ENCODE results near the gene MED16. TPM values are rescaled to one million over a fixed set of nuclear protein-coding genes. Genes with fewer than 3 reads are reported as not detected.

The MED16 gene
- total RNA-seq, 1 experiment from 2014 or later = 69.1 TPM

DNA sequence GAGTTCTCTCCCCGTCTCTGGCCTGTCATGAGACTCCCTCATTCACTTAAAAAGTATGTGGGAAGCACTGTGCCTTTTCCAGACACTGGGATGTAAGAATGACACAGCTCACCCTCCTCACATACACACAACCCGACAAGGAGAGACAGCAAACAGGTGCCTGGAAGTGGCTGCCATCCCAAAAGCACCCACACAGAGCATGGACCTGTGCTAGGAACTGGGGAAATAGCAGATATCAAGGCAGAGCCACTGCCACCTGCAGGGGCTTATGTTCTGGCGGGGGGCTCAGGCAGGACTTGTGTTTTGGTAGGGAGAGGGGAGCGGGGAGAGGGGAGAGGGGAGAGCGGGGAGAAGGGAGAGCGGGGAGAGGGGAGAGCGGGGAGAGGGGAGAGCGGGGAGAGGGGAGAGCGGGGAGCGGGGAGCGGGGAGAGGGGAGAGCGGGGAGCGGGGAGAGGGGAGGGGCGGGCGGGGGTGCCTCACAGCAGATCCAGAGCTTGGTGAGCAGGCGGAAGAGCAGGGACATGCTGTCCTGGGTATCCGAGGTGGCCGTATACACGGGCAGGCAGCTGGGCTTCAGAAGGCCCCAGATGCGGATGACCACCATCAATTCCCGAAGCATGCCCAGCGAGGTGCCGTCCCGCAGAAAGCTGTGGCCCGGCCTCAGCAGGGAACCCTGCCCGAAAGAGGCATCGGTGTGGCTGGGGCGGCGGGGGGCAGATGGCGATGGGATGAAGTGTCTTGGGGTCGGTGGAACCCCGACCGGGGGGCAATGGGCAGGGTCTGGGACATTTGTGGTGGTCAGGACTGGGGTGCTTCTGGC, 21.3 kb downstream of the MED16 start:
- Histone ChIP-seq H3K4me1 (no peaks in the 10 kb centered on the region; the same call in 1 of the 2 replicates), H3K36me3 (ENCODE audit: control insufficient read depth, insufficient read depth, low read length) (peaks cover 8% of the 10 kb centered on the region), H3K4me3 (ENCODE audit: low read depth, low read length) (no peak overlapping the region), H3K9me3 (no peaks in the 10 kb centered on the region), H3K27me3 (replicated peaks; ENCODE audit: control insufficient read depth, insufficient read depth, low read length) (no peaks in the 10 kb centered on the region)
- Mint-ChIP-seq H3K9me3 (ENCODE audit: unreplicated experiment) (no peaks in the 10 kb centered on the region), H3K4me1 (ENCODE audit: low read depth, unreplicated experiment) (no peaks in the 10 kb centered on the region), H3K27ac (ENCODE audit: unreplicated experiment) (peak overlapping the region; percentile 55), H3K36me3 (ENCODE audit: insufficient read depth, unreplicated experiment) (peaks cover 79% of the 10 kb centered on the region), H3K4me3 (ENCODE audit: unreplicated experiment) (no peak overlapping the region), H3K27me3 (ENCODE audit: insufficient read depth, unreplicated experiment) (no peaks in the 10 kb centered on the region)
- CTCF ChIA-PET = no interaction called here
- no TSS peak for BruUV-seq (replicated peaks)
- intact Hi-C loops (cut with micrococcal nuclease; ENCODE audit: unreplicated experiment) = no loop called here
- no peak for TF ChIP-seq CTCF (IDR thresholded peaks at IDR 0.05; ENCODE audit: insufficient read depth in 1 of 2, low read depth in 1 of 2, low read length in 1 of 2, severe bottlenecking in 1 of 2, unreplicated experiment in 1 of 2)
- POLR2A ChIA-PET = no interaction called here
- DNase-seq = no peak

GRCh38 chr19:870963-871401, 22.0 kb downstream of the MED16 start:
- intact Hi-C loops (cut with micrococcal nuclease; ENCODE audit: unreplicated experiment) = no loop called here
- peak overlapping the region; percentile 55 for H3K27ac Mint-ChIP-seq (ENCODE audit: unreplicated experiment)
- Histone ChIP-seq H3K36me3 (ENCODE audit: control insufficient read depth, insufficient read depth, low read length) (peaks cover 8% of the 10 kb centered on the region), H3K9me3 (no peaks in the 10 kb centered on the region), H3K4me1 (no peaks in the 10 kb centered on the region; the same call in 1 of the 2 replicates), H3K27me3 (replicated peaks; ENCODE audit: control insufficient read depth, insufficient read depth, low read length) (no peaks in the 10 kb centered on the region), H3K4me3 (ENCODE audit: low read depth, low read length) (no peak overlapping the region)
- no TSS peak for BruUV-seq (replicated peaks)
- no peak for DNase-seq
- peaks cover 79% of the 10 kb centered on the region for H3K36me3 Mint-ChIP-seq (ENCODE audit: insufficient read depth, unreplicated experiment)
- no peaks in the 10 kb centered on the region for H3K27me3 Mint-ChIP-seq (ENCODE audit: insufficient read depth, unreplicated experiment)
- no peak for TF ChIP-seq CTCF (IDR thresholded peaks at IDR 0.05; ENCODE audit: insufficient read depth in 1 of 2, low read depth in 1 of 2, low read length in 1 of 2, severe bottlenecking in 1 of 2, unreplicated experiment in 1 of 2)
- CTCF ChIA-PET = no interaction called here
- H3K4me3 Mint-ChIP-seq (ENCODE audit: unreplicated experiment) = no peak overlapping the region
- no peaks in the 10 kb centered on the region for H3K9me3 Mint-ChIP-seq (ENCODE audit: unreplicated experiment)
- no peaks in the 10 kb centered on the region for H3K4me1 Mint-ChIP-seq (ENCODE audit: low read depth, unreplicated experiment)
- POLR2A ChIA-PET = no interaction called here

DNA sequence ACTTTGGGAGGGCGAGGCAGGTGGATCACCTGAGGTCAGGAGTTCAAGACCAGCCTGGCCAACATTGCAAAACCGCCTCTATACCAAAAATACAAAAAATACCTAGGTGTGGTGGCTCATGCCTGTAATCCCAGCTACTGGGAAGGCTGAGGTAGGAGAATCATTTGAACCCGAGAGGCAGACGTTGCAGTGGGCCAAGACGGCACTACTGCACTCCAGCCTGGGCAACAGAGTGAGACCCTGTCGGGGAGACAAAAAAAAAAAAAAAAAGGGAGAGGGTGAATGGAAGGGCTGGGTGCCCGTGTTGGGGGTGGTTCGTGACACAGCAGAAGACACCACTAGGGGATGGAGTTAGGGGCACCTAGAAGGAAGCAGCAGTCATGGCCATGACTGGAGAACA, 22.7 kb downstream of the MED16 start:
- Mint-ChIP-seq H3K4me3 (ENCODE audit: unreplicated experiment) (peak overlapping the region; percentile 32), H3K27ac (ENCODE audit: unreplicated experiment) (peak overlapping the region; percentile 61), H3K27me3 (ENCODE audit: insufficient read depth, unreplicated experiment) (no peaks in the 10 kb centered on the region), H3K4me1 (ENCODE audit: low read depth, unreplicated experiment) (no peaks in the 10 kb centered on the region), H3K9me3 (ENCODE audit: unreplicated experiment) (no peaks in the 10 kb centered on the region), H3K36me3 (ENCODE audit: insufficient read depth, unreplicated experiment) (peaks cover 79% of the 10 kb centered on the region)
- TF ChIP-seq CTCF (IDR thresholded peaks at IDR 0.05; ENCODE audit: insufficient read depth in 1 of 2, low read depth in 1 of 2, low read length in 1 of 2, severe bottlenecking in 1 of 2, unreplicated experiment in 1 of 2) = no peak
- DNase-seq = no peak
- Histone ChIP-seq H3K36me3 (ENCODE audit: control insufficient read depth, insufficient read depth, low read length) (peaks cover 8% of the 10 kb centered on the region), H3K4me1 (no peaks in the 10 kb centered on the region; the same call in 1 of the 2 replicates), H3K4me3 (ENCODE audit: low read depth, low read length) (no peak overlapping the region), H3K27me3 (replicated peaks; ENCODE audit: control insufficient read depth, insufficient read depth, low read length) (no peaks in the 10 kb centered on the region), H3K9me3 (no peaks in the 10 kb centered on the region)
- POLR2A ChIA-PET = no interaction called here
- CTCF ChIA-PET = no interaction called here
- no TSS peak for BruUV-seq (replicated peaks)
- intact Hi-C loops (cut with micrococcal nuclease; ENCODE audit: unreplicated experiment) = no loop called here
